GM19240 (cell line): ENCODE results near the gene LIPC.

Experiments
- DNase-seq: peaks from one replicate; pipeline ENCODE4 v3.0.0; 2011; ENCODE audit warnings: low spot score; ENCODE audit not compliant: insufficient read length

LIPC gene

DNA sequence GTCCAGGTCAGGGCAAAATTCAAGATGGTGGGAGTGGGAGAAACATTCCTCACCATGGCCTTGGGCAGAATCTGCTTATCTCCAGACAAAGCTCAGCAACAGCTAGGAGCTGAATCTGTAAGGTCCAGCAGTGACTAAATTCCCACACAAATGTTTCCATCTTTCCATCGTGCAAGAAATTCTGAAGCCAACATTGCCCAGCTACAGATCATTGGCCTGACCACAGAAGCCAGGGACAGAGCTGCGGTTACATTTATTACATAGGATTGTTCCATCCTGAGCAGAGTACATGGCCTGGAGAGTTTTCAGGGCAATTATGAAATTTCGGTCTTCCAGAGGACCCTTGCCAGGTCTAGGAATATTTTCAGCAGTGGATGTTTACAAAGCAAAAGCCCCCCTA lies 100.3 kb downstream of the LIPC start:
- no peak for DNase-seq

DNA sequence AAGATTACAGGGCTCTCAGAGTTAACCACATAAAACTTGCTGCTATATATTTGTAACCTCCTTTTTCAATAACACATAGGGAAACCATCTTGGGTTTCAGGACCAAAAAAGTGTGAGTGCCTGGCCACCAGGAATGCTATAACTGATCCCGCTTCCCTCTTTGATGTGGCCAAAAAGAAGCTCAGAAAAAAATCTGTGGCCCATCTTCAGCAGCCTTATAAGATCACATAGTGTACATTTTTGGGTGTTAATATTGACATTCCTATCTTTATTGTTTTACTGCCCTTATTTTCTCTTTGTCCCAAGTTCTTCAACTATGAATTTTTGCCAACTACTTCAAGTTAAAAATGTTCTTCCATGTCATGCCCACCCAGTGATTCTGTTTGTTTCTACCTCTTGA lies 102.8 kb downstream of the LIPC start:
- no peak for DNase-seq

- DNase-seq, result no peak
Observed at GRCh38 chr15:58535337-58535736, 103.5 kb downstream of the LIPC start.

GRCh38 chr15:58535894-58536293 lies 104.1 kb downstream of the LIPC start:
- no peak for DNase-seq

DNA sequence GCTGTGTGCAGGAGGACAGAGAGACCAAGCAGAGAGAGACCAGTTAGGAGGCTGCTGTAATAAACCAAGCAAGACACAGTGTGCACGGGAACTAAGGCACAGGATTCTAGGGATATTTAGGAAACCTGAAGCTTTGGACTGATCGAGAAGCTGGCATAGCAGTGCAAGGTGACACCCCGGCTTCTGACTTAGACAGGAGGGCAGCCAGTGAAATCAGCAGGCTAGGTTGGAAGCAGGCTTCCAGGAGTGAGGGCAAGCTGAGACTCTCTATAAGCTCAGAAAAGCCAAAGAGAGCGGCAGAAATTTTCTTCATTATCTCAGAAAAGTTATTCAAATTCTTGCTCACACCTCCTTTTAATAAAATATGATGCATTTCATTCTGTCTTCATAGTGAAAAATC lies 104.6 kb downstream of the LIPC start:
- no peak for DNase-seq

DNA sequence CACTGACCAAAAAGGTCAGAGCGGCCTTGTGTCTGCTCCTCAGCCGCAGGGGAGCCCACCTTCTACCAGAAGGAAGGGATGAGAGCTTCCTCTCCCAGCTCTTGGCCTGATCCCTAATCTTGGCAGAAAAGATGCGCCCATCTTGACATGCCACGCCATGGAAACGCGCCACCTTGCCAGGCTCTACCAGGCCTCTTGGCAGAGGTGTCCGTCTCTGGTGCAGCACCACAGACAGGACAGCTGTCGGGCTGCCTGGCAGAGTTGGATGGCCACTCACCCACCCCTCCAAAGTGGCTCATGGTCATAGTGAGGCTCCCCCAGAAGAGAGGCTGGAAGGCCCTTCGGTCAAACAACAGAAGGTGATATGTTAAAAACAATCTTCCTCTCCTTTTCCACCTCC lies 105.2 kb downstream of the LIPC start:
- no peak for DNase-seq

- DNase-seq, result no peak
Observed at GRCh38 chr15:58538225-58538727, 106.5 kb downstream of the LIPC start.

DNA sequence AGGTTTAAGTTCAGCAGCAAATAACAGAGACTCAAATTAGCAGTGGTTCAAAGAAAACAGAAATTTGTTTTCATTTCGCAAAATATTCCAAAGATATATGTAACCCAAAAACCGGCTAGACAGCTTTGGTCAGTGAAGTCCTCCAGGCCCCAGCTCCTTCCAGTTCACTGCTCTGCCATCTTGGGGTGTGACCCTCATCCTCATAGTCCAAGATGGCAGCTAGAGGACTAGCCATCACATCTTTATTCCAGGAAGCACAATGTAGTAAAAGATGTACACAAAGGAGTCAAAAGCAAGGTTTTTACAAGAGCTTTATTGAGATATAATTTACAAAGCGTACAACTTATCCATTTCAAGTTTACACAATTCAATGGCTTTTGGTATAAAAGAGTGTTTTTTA lies 107.1 kb downstream of the LIPC start:
- no peak for DNase-seq

GRCh38 chr15:58539548-58539947 lies 107.8 kb downstream of the LIPC start:
- no peak for DNase-seq

- no peak for DNase-seq
Observed at GRCh38 chr15:58541410-58542087, 109.8 kb downstream of the LIPC start.

GRCh38 chr15:58543664-58544335 lies 112.0 kb downstream of the LIPC start:
- DNase-seq, result no peak

GRCh38 chr15:58544756-58545155 lies 113.0 kb downstream of the LIPC start:
- DNase-seq, result no peak

GRCh38 chr15:58545307-58546065 lies 113.7 kb downstream of the LIPC start:
- no peak for DNase-seq

DNA sequence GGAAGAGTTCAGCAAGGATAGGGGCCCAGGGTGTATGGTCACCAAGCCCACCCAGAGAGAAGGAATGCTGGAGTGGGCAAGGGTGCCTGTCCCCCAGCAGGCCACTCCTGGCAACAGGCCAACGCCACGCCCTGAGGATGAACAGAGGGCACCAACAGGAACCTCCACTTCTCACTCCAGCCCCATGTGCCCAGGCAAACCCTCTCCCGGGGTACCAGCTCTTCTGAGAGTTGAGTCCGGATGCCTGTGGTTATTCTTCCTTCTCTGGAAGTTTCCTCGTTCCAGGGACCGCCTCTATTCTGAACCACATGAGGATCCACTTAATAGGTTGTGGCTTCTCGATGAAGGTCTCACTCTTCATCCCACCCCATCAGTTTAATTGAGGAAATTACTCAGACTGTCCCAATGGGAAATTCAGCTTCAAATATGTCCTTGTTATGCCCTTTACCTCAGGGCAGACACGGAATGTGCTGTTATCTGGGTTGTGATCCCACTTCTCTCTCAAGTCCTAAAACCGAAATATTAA lies 114.3 kb downstream of the LIPC start:
- DNase-seq, result no peak

DNA sequence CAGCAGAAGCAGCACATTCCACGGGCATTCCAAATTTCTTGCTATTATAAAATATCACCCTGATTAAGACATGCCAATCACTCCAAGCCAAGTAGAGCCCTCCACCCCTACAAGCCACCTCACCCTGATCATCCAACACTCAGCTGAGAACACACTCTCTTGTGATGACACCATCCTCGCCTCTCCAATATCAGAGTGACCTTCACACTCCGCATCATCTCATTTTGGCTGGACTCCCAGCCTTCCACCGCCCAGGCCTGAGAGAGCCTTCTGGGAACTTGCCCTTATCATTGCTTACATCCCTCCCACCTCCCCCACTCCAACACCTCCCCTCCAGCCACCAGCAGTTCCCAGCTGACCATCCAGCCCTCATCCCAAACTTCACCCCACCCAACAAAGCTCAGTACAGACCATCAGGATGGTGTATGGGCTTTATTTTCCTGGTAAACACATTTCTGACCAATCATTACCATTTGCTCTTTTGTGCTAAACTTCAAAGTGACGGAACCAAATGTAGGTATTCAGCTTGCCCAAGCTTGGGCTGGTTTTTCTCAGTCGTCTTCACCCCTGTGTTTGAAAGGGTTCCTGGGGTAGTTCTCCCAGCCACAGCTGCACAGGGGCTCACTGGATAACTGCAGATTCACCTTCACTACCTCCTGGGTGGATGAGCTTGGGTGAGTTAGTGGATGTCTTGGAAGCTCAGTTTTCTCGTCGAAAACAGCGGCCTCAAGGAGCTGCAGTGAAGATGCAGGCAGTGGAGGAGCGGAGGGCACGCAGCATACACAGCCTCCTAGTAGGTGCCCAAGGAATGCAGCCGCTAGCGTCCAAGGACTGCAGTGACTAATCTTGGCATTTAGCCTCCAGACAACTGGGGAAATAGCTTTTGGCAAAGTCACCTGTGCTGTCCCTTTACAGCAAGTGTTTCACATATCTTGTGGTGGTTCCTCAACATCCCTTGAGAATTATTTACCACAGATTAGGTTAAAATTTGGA lies 115.1 kb downstream of the LIPC start:
- no peak for DNase-seq

DNA sequence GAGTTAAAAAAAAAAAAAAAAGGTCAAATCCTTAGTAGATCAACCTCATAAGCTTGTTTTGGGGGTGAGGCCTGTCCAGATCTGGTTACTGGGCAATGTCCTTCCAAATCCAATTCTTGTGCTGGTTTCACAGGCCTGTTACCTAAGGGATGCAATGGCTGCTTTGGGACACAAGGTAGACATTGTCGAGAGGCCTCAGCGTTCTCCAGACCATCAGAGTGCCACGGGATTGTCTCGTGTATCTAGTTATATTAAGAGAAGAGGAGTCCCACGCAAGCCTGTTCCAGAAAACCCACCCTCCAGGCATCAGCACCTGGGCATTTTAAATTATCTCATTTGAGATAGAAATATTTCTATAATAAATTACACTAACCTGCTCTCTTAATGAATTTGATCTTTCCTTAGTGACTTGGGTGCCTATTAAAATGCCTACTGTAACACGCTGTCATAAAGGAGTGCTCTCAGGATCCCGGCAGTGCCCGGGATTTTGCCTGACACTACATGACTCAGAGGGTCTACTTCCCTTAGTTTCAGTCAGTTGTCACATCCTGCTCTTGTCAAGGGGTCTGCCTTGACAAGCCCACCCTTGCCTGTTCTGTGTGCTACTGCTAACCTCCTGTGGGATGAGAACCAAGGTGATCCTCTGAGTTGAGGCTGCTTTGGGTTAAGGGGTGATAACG lies 116.0 kb downstream of the LIPC start:
- DNase-seq, result no peak

- DNase-seq, result no peak
Observed at GRCh38 chr15:58548308-58549012, 116.7 kb downstream of the LIPC start.

- no peak for DNase-seq
Observed at GRCh38 chr15:58549013-58549784, 117.4 kb downstream of the LIPC start.

GRCh38 chr15:58549785-58550074 lies 117.9 kb downstream of the LIPC start:
- DNase-seq, result no peak
